ENCODE results near the gene OR6Q1.

OR6Q1 gene

GRCh38 chr11:58059007-58059350 lies 28.2 kb downstream of the OR6Q1 start:
- DNase-seq = no peak

- DNase-seq = no peak
These were observed 29.8 kb downstream of the OR6Q1 start for GRCh38 chr11:58060535-58060934.

GRCh38 chr11:58060939-58061672 lies 30.4 kb downstream of the OR6Q1 start:
- no peak for DNase-seq

DNA sequence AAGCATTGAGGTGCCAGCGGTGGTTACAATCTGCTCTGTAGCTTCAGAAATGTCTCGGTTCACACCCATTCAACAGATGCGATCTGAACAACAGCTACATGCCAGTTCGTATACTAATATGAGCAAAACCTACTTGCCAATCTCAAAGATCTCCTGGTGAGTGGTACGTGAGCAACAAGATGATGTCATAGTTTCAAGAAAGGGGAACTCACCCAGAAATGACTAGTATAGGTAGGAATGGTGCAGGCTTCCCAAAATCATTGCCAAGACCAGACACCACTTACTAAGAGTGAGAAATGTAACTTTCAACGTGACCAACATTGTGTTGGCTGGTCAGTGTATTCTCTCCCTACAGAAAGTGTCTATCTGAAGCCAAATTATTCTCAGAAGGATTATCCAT lies 31.1 kb downstream of the OR6Q1 start:
- DNase-seq = no peak

- DNase-seq = no peak
These were observed 36.9 kb downstream of the OR6Q1 start for GRCh38 chr11:58067685-58068084.

GRCh38 chr11:58068655-58069054 lies 37.9 kb downstream of the OR6Q1 start:
- DNase-seq = no peak

DNA sequence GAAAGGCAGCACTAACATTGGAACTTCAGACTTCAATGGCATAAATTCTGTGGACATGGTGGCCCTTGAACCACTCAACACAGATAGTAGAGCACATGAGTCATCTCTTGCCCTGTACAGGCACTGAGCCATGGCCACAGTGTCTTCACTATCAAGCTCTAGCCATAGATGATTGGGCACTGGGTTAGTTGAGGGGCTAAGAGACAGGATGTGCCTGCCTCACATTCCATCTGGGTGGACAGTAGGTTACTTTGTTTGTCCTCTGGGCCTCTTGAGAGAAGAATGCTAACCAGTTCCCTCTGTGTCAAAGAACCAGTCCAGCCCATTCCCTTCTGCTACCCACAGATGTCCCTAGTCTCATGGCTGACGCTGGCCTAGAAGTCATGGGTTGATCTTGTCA lies 39.8 kb downstream of the OR6Q1 start:
- no peak for DNase-seq

DNA sequence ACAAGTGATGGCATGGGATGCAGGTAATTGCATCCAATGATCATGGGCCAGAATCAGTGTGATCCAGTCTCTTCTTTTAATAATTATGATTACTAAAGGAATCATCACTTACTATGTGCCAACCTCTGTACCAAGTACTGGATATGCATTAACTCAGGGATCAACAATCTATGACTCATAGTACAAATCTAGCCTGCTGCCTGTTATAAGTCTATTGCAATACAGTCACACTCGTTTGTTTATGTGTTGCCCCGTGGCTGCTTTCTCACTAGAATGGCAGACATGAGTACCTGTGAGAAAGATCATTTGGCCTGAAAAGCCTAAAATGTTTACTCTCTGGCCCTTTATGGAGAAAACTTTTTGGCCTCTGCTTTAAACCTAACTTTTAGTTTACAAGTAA lies 45.0 kb downstream of the OR6Q1 start:
- no peak for DNase-seq
